Cardiac ventricle fibroblast (primary cell): Measurements from ENCODE around the gene SPANXN4. TPM values are rescaled to one million over a fixed set of nuclear protein-coding genes. Genes with fewer than 3 reads are reported as not detected.

ENCODE experiments used
- total RNA-seq: library from RNA; depleted of rRNA; stranded (reverse); fragments of >200 nt; gene quantifications from 2 replicates; pipeline ENCODE4 v1.2.3, GENCODE V29; 2015

Gene SPANXN4
- total RNA-seq, result not detected in 2 replicates

GRCh38 chrX:143025628-143026027, at the start of gene SPANXN4:
SPANXN4 (plus strand) TSS chrX:143025928; CDS start chrX:143026015, 87 bp downstream.

